Keratinocyte (primary cell): Measurements from ENCODE around the gene REV3L. TPM values are rescaled to one million over a fixed set of nuclear protein-coding genes. Genes with fewer than 3 reads are reported as not detected.

Experiments used
- DNase-seq: peaks from one replicate; pipeline ENCODE4 v3.0.0-alpha.2; 2011; ENCODE audit warnings: low read depth, missing footprints, low spot score
- FAIRE-seq: peaks from 2 replicates; lab custom pipeline; 2011; peaks lifted over from hg19 to GRCh38; lab: Jason Lieb, UNC
- H2AFZ ChIP-seq: 2 replicates; pipeline ENCODE4 v1.6.0; 2012; ENCODE audit warnings: low read length, control low read depth, inconsistent platforms; ENCODE audit not compliant: control insufficient read depth
- H3K27ac ChIP-seq: 2 replicates; pipeline ENCODE4 v1.5.1; 2011; ENCODE audit warnings: low read length; ENCODE audit not compliant: control insufficient read depth, insufficient read depth
- H3K27me3 ChIP-seq: 3 replicates; pipeline ENCODE4 v1.6.0; 2011; ENCODE audit warnings: low read length; ENCODE audit not compliant: control insufficient read depth, insufficient read depth; ENCODE audit errors: extremely low read depth
- H3K36me3 ChIP-seq, 2 experiments: 2 replicates in 1 of 2; 3 replicates in 1 of 2; pipeline ENCODE4 v1.5.1; 2011; ENCODE audit warnings: low read length in 2 of 2, mild to moderate bottlenecking in 1 of 2; ENCODE audit not compliant: control insufficient read depth in 2 of 2, insufficient read depth in 2 of 2; ENCODE audit errors: extremely low read depth in 1 of 2
- H3K4me1 ChIP-seq: 3 replicates; pipeline ENCODE4 v1.5.1; 2011; ENCODE audit warnings: low read length; ENCODE audit not compliant: control insufficient read depth, insufficient read depth; ENCODE audit errors: extremely low read depth
- H3K4me2 ChIP-seq: 3 replicates; pipeline ENCODE4 v1.6.0; 2011; ENCODE audit warnings: low read depth, low read length; ENCODE audit not compliant: control insufficient read depth, insufficient read depth; ENCODE audit errors: extremely low read depth
- H3K4me3 ChIP-seq, 3 experiments: fragments of 200-600 bp in 1 of 3; sonication (generic) in 1 of 3; 2 replicates in 2 of 3; 3 replicates in 1 of 3; pipeline ENCODE4 v1.5.1; 2011 to 2016; ENCODE audit warnings: low read length in 3 of 3, mild to moderate bottlenecking in 3 of 3, control low read depth in 2 of 3, inconsistent platforms in 1 of 3, low read depth in 1 of 3, mixed read lengths in 1 of 3, mixed run types in 1 of 3, moderate library complexity in 1 of 3; ENCODE audit not compliant: control insufficient read depth in 2 of 3, insufficient read depth in 2 of 3; ENCODE audit errors: extremely low read depth in 1 of 3
- H3K79me2 ChIP-seq: 2 replicates; pipeline ENCODE4 v1.6.0; 2012; ENCODE audit warnings: low read length; ENCODE audit not compliant: control insufficient read depth, insufficient read depth
- H3K9ac ChIP-seq: 3 replicates; pipeline ENCODE4 v1.6.0; 2011; ENCODE audit warnings: low read length; ENCODE audit not compliant: control insufficient read depth, insufficient read depth; ENCODE audit errors: extremely low read depth
- H3K9me1 ChIP-seq: 3 replicates; pipeline ENCODE4 v1.6.0; 2011; ENCODE audit warnings: low read length; ENCODE audit not compliant: control insufficient read depth, insufficient read depth; ENCODE audit errors: extremely low read depth
- H3K9me3 ChIP-seq: 2 replicates; pipeline ENCODE4 v1.5.1; 2012; ENCODE audit warnings: low read depth, low read length; ENCODE audit not compliant: control insufficient read depth
- H4K20me1 ChIP-seq: 3 replicates; pipeline ENCODE4 v1.6.0; 2011; ENCODE audit warnings: low read length; ENCODE audit not compliant: control insufficient read depth, insufficient read depth; ENCODE audit errors: extremely low read depth
- EZH2 ChIP-seq: IDR thresholded peaks from one replicate; pipeline ENCODE4 v1.6.1; 2012; ENCODE audit warnings: inconsistent platforms, mild to moderate bottlenecking, low read length, moderate library complexity
- dilution Hi-C: fragments of 300-500 bp; cut with MboI; formaldehyde crosslinking; loops from one replicate; pipeline ENCODE4 v1.7.0; 2020; ENCODE audit warnings: low sequenced_read_pairs; ENCODE audit not compliant: extremely low pct_ligation_motif_present
- polyA plus RNA-seq, 5 experiments: library from polyadenylated mRNA; depleted of rRNA in 3 of 5; stranded (reverse) in 3 of 5; stranded (forward) in 1 of 5; unstranded in 1 of 5; fragments of >200 nt; gene quantifications; 1 replicate in 1 of 5; 2 replicates in 3 of 5; 3 replicates in 1 of 5; pipeline versions ENCODE4 v1.2.1 to v1.2.3, GENCODE V29; 2011 to 2012; ENCODE audit warnings: missing spikeins in 2 of 5, low read depth in 1 of 5, low replicate concordance in 1 of 5
- TF ChIP-seq, protein P1 (sequence below), 3 experiments: IDR thresholded peaks in 1 of 3; conservative IDR thresholded peaks in 1 of 3; optimal IDR thresholded peaks in 1 of 3; 2 replicates in 2 of 3; 3 replicates in 1 of 3; pipeline versions ENCODE3 to v1.5.1; 2011; ENCODE audit warnings: low read length in 3 of 3, mild to moderate bottlenecking in 3 of 3, moderate library complexity in 2 of 3, control low read depth in 1 of 3, inconsistent platforms in 1 of 3; ENCODE audit not compliant: insufficient read depth in 2 of 3; ENCODE audit errors: extremely low read depth in 1 of 3

The REV3L gene
- polyA plus RNA-seq, 1 donor (not counting 4 experiments of a cell fraction or from before 2014, with no cell fraction given), result 9.5 TPM

DNA sequence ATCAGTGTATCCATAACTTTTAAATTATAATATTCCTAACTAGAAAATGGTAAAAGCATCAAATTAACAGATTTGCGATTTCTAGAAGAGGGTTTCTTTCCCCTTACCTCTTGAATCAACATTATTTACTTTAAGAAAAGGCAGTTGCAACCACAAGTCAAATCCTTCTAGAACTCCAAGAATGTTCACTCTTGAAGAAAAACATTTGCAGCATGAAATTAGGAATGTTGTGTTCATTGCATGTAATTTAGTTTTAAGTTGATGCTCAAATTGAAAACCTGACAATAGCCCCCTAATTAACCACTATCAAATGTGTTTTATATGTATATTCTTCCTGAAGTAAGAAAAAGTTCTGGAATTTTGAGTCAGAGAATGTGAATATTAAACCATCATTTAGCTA is 2.3 kb upstream of the REV3L start:
- Histone ChIP-seq H3K36me3 (peaks cover 0 to 5% of the 10 kb centered on the region in 2 experiments), H3K79me2 (peaks cover 24% of the 10 kb centered on the region), H4K20me1 (no peaks in the 10 kb centered on the region), H3K27me3 (no peaks in the 10 kb centered on the region), H3K9me1 (no peaks in the 10 kb centered on the region), H3K9me3 (no peaks in the 10 kb centered on the region), H3K27ac (no peak overlapping the region), H3K4me2 (no peak overlapping the region), H3K4me1 (peaks cover 22% of the 10 kb centered on the region), H3K4me3 (no peak overlapping the region), H2AFZ (no peak overlapping the region), H3K9ac (no peak overlapping the region)
- TF ChIP-seq EZH2, result no peak
- TF ChIP-seq, protein P1, sequence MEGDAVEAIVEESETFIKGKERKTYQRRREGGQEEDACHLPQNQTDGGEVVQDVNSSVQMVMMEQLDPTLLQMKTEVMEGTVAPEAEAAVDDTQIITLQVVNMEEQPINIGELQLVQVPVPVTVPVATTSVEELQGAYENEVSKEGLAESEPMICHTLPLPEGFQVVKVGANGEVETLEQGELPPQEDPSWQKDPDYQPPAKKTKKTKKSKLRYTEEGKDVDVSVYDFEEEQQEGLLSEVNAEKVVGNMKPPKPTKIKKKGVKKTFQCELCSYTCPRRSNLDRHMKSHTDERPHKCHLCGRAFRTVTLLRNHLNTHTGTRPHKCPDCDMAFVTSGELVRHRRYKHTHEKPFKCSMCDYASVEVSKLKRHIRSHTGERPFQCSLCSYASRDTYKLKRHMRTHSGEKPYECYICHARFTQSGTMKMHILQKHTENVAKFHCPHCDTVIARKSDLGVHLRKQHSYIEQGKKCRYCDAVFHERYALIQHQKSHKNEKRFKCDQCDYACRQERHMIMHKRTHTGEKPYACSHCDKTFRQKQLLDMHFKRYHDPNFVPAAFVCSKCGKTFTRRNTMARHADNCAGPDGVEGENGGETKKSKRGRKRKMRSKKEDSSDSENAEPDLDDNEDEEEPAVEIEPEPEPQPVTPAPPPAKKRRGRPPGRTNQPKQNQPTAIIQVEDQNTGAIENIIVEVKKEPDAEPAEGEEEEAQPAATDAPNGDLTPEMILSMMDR (optimal IDR thresholded peaks at IDR 0.05 in 1 of 3, IDR thresholded peaks at IDR 0.05 in 1 of 3, conservative IDR thresholded peaks at IDR 0.05 in 1 of 3; ENCODE audit: extremely low read depth in 1 of 3, insufficient read depth in 2 of 3, low read length in 3 of 3), result no peak
- dilution Hi-C loops, result no loop called here
- no peak for DNase-seq
- no peak for FAIRE-seq

DNA sequence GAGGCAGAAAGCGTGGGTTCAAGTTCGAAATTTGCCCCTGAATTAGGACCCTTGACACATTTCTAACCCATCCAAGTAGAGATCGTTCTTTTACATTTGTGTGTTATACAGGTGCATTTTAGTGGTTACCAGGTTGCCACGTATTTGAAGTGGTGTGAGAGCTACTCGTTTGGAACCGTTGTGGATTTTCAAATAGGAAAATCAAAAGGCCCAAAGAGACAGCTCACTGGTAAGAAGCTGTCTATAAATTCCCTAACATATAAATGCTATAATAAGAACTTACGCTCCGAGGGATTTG is 1.6 kb upstream of the REV3L start:
- Histone ChIP-seq H3K27ac (peak overlapping the region; percentile 96), H3K9ac (peak overlapping the region; percentile 93), H3K4me3 (peak overlapping the region in 2 of 3 experiments; percentile 70 to 75), H3K36me3 (peaks cover 0 to 5% of the 10 kb centered on the region in 2 experiments), H3K9me3 (no peaks in the 10 kb centered on the region), H3K4me1 (peaks cover 24% of the 10 kb centered on the region), H3K27me3 (no peaks in the 10 kb centered on the region), H2AFZ (peak overlapping the region; percentile 86), H3K79me2 (peaks cover 32% of the 10 kb centered on the region), H3K4me2 (peak overlapping the region; percentile 98), H4K20me1 (no peaks in the 10 kb centered on the region), H3K9me1 (no peaks in the 10 kb centered on the region)
- DNase-seq (no peak), FAIRE-seq (no peak)
- no peak for TF ChIP-seq EZH2
- dilution Hi-C loops, result no loop called here
